HUDEP-2 (cell line): ENCODE data around the gene MKLN1.
A peak's percentile ranks its signal among the peaks of the same experiment; 100 is the strongest.

Source experiments
- DNase-seq, 76 experiments: peaks; one replicate each; lab custom pipeline; 2025; ENCODE audit not compliant: unreplicated experiment in 76 of 76; lab: John Stamatoyannopoulos, UW

Gene MKLN1

GRCh38 chr7:131346885-131347592, 19.4 kb downstream of the MKLN1 start:
- DNase-seq, result no peak

- DNase-seq, result no peak
These were observed 24.4 kb downstream of the MKLN1 start for GRCh38 chr7:131352032-131352431.

GRCh38 chr7:131354390-131354789, 26.7 kb downstream of the MKLN1 start:
- no peak for DNase-seq

- DNase-seq, result no peak
These were observed 28.5 kb downstream of the MKLN1 start for GRCh38 chr7:131355917-131356777.

GRCh38 chr7:131357282-131357880, 29.7 kb downstream of the MKLN1 start:
- DNase-seq, result no peak

- no peak for DNase-seq
These were observed 31.0 kb downstream of the MKLN1 start for GRCh38 chr7:131358636-131359035.

- no peak for DNase-seq
These were observed 31.6 kb downstream of the MKLN1 start for GRCh38 chr7:131359136-131359776.

- no peak for DNase-seq
These were observed 36.0 kb downstream of the MKLN1 start for GRCh38 chr7:131363719-131364118.

- DNase-seq, result no peak
These were observed 37.2 kb downstream of the MKLN1 start for GRCh38 chr7:131364767-131365344.

- DNase-seq, result no peak
These were observed 38.2 kb downstream of the MKLN1 start for GRCh38 chr7:131365838-131366237.

- peak in 10 of 76 experiments; percentile 4 to 45 (median 10) for DNase-seq
These were observed 41.7 kb downstream of the MKLN1 start for GRCh38 chr7:131369354-131369753.

- DNase-seq, result no peak
These were observed 42.9 kb downstream of the MKLN1 start for GRCh38 chr7:131370523-131370968.

- no peak for DNase-seq
These were observed 43.7 kb downstream of the MKLN1 start for GRCh38 chr7:131371411-131371810.

GRCh38 chr7:131372554-131372953, 44.9 kb downstream of the MKLN1 start:
- DNase-seq, result no peak

- DNase-seq, result no peak
These were observed 47.1 kb downstream of the MKLN1 start for GRCh38 chr7:131374821-131375220.

GRCh38 chr7:131381069-131381838, 53.6 kb downstream of the MKLN1 start:
- DNase-seq, result no peak

- DNase-seq, result no peak
These were observed 56.0 kb downstream of the MKLN1 start for GRCh38 chr7:131383417-131384285.

- peak in 1 of 76 experiments; percentile 2 for DNase-seq
These were observed 56.6 kb downstream of the MKLN1 start for GRCh38 chr7:131384286-131384635.

- DNase-seq, result no peak
These were observed 57.4 kb downstream of the MKLN1 start for GRCh38 chr7:131385039-131385605.
